MCF 10A (cell line): ENCODE data around the gene DLG2. TPM values are rescaled to one million over a fixed set of nuclear protein-coding genes. Genes with fewer than 3 reads are reported as not detected.

ENCODE experiments used
- BruUV-seq: library from RNA; stranded (reverse); fragments of 400-500 nt; replicated peaks from 2 replicates; lab custom pipeline; 2021; lab: Mats Ljungman, UMichigan
- CTCF ChIA-PET: fragments of 300-600 bp; sonication (Branson Sonifier 250); formaldehyde crosslinking; extraction: SDS; loops from one replicate; lab custom pipeline; 2021; ENCODE audit warnings: antibody characterized with exemption, inconsistent platforms; lab: Yijun Ruan, JAX
- POLR2A ChIA-PET: fragments of 300-600, 350-650 bp; sonication (Branson Sonifier 250); formaldehyde crosslinking; extraction: SDS; loops from one replicate; lab custom pipeline; 2020; ENCODE audit warnings: antibody characterized with exemption, inconsistent platforms; lab: Yijun Ruan, JAX
- DNase-seq: peaks from one replicate; pipeline ENCODE4 v3.0.0-alpha.2; 2018; ENCODE audit not compliant: unreplicated experiment
- H3K27ac Mint-ChIP-seq: one replicate; pipeline ENCODE4 v1.8.0; 2022; ENCODE audit warnings: mild to moderate bottlenecking, low read depth, mixed read lengths; ENCODE audit not compliant: unreplicated experiment
- H3K27me3 Mint-ChIP-seq: one replicate; pipeline ENCODE4 v1.8.0; 2022; ENCODE audit warnings: mixed read lengths; ENCODE audit not compliant: insufficient read depth, unreplicated experiment
- H3K36me3 Mint-ChIP-seq: one replicate; pipeline ENCODE4 v1.8.0; 2022; ENCODE audit warnings: mild to moderate bottlenecking, moderate library complexity, mixed read lengths; ENCODE audit not compliant: insufficient read depth, unreplicated experiment
- H3K4me1 Mint-ChIP-seq: one replicate; pipeline ENCODE4 v1.8.0; 2022; ENCODE audit warnings: mixed read lengths; ENCODE audit not compliant: insufficient read depth, unreplicated experiment
- H3K4me3 Mint-ChIP-seq: one replicate; pipeline ENCODE4 v1.8.0; 2022; ENCODE audit warnings: mild to moderate bottlenecking, moderate library complexity, mixed read lengths; ENCODE audit not compliant: unreplicated experiment
- H3K9me3 Mint-ChIP-seq: one replicate; pipeline ENCODE4 v1.8.0; 2022; ENCODE audit warnings: mixed read lengths; ENCODE audit not compliant: unreplicated experiment
- CTCF ChIP-seq: fragments of 200-600 bp; IDR thresholded peaks from one replicate; pipeline ENCODE4 v1.8.0; 2022; ENCODE audit warnings: antibody characterized with exemption, mild to moderate bottlenecking; ENCODE audit not compliant: unreplicated experiment
- intact Hi-C: fragments of 100-400 bp; cut with micrococcal nuclease; formaldehyde crosslinking; loops from 2 replicates; pipeline ENCODE4 v1.14.1; 2022
- total RNA-seq: library from RNA; stranded (reverse); gene quantifications from 2 replicates; pipeline ENCODE4 v1.2.3, GENCODE V29; 2022

DLG2 gene
- total RNA-seq, 1 experiment from 2014 or later: 0.26 TPM

- peaks cover 78% of the 10 kb centered on the region for H3K27me3 Mint-ChIP-seq
- no peaks in the 10 kb centered on the region for H3K36me3 Mint-ChIP-seq
- no peaks in the 10 kb centered on the region for H3K4me1 Mint-ChIP-seq
- H3K4me3 Mint-ChIP-seq: no peak overlapping the region
- ChIA-PET POLR2A (interaction anchor here (0.6 kb wide), 1 partner anchor 137 kb away, joined by 4 read pairs; no protein-coding TSS in a partner anchor), CTCF (interaction anchor here (0.7 to 4.9 kb wide), 4 partner anchors 11 to 739 kb away, joined by 3 to 39 read pairs (median 8); no protein-coding TSS in a partner anchor)
- no TSS peak for BruUV-seq
- TF ChIP-seq CTCF: no peak
- H3K27ac Mint-ChIP-seq: no peak overlapping the region
- H3K9me3 Mint-ChIP-seq: no peaks in the 10 kb centered on the region
- intact Hi-C loops: no loop called here
- DNase-seq: no peak
Measured at GRCh38 chr11:84566671-84567070, 1060.5 kb downstream of the DLG2 start.

- intact Hi-C loops: loop anchor here (1.0 kb wide), 1 partner anchor 729 kb away; no protein-coding TSS in a partner anchor
- no TSS peak for BruUV-seq
- Mint-ChIP-seq H3K9me3 (no peaks in the 10 kb centered on the region), H3K4me1 (no peaks in the 10 kb centered on the region), H3K36me3 (no peaks in the 10 kb centered on the region), H3K4me3 (no peak overlapping the region), H3K27ac (no peak overlapping the region), H3K27me3 (peaks cover 72% of the 10 kb centered on the region)
- CTCF ChIA-PET: interaction anchor here (0.5 to 4.9 kb wide), 23 partner anchors 9 to 737 kb away, joined by 3 to 39 read pairs (median 4); no protein-coding TSS in a partner anchor
- no peak for TF ChIP-seq CTCF
- POLR2A ChIA-PET: no interaction called here
- DNase-seq: no peak
Measured at GRCh38 chr11:84564867-84565184, 1062.3 kb downstream of the DLG2 start.

- no peaks in the 10 kb centered on the region for H3K36me3 Mint-ChIP-seq
- H3K9me3 Mint-ChIP-seq: no peaks in the 10 kb centered on the region
- DNase-seq: peak; percentile 48
- BruUV-seq: no TSS peak
- no peak overlapping the region for H3K27ac Mint-ChIP-seq
- no peak overlapping the region for H3K4me3 Mint-ChIP-seq
- intact Hi-C loops: loop anchor here (1.0 kb wide), 1 partner anchor 728 kb away; no protein-coding TSS in a partner anchor
- peaks cover 67% of the 10 kb centered on the region for H3K27me3 Mint-ChIP-seq
- POLR2A ChIA-PET: no interaction called here
- TF ChIP-seq CTCF: peak; percentile 62
- CTCF ChIA-PET: interaction anchor here (0.5 to 4.9 kb wide), 25 partner anchors 9 to 1195 kb away, joined by 3 to 39 read pairs (median 3); no protein-coding TSS in a partner anchor
- H3K4me1 Mint-ChIP-seq: no peaks in the 10 kb centered on the region
Measured at GRCh38 chr11:84564180-84564866, 1062.8 kb downstream of the DLG2 start.

GRCh38 chr11:84563356-84563755, 1063.8 kb downstream of the DLG2 start:
- intact Hi-C loops: no loop called here
- TF ChIP-seq CTCF: no peak
- DNase-seq: no peak
- Mint-ChIP-seq H3K36me3 (no peaks in the 10 kb centered on the region), H3K4me1 (no peaks in the 10 kb centered on the region), H3K4me3 (no peak overlapping the region), H3K27me3 (peaks cover 68% of the 10 kb centered on the region), H3K9me3 (no peaks in the 10 kb centered on the region), H3K27ac (no peak overlapping the region)
- no TSS peak for BruUV-seq
- POLR2A ChIA-PET: interaction anchor here (0.6 kb wide), 1 partner anchor 781 kb away, joined by 3 read pairs; no protein-coding TSS in a partner anchor
- CTCF ChIA-PET: interaction anchor here (0.5 to 4.9 kb wide), 16 partner anchors 8 to 1196 kb away, joined by 3 to 39 read pairs (median 4); no protein-coding TSS in a partner anchor
